ENCODE results near the gene GRB10.

GRCh38 chr7:50754684-50755083 is 28.0 kb downstream of the GRB10 start:
- TF ChIP-seq POLR2A (IDR thresholded peaks at IDR 0.05) (no peak), CTCF (IDR thresholded peaks at IDR 0.05) (no peak)
